ENCODE data around the gene CSMD2.
"Not testable (repeated sequence)": the region's sequence is repeated elsewhere in the genome, so short reads cannot be mapped to it uniquely, and the experiment has no call there.

The CSMD2 gene

GRCh38 chr1:34049994-34050393 lies 115.0 kb downstream of the CSMD2 start:
- DNase-seq: no peak

GRCh38 chr1:34049477-34049876 lies 115.6 kb downstream of the CSMD2 start:
- DNase-seq: no peak

DNA sequence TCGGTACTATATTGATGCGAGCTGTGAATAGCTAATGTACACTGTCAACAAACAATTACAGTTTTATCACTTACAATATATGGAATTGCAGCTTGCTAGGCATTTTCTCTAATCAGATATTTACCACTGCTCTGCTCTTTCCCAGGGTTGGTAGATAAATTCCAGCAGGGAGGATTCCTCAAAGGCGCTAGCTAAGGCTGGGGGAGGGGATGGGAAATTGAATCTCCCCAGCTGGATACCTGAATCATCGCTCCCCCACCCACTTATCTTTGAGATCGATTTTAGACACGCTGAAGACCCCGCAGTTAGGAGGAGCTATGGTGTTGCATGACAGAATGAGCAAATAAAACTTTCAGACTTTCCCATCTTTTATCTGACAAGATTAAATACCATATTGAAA lies 127.2 kb downstream of the CSMD2 start:
- no peak for DNase-seq

GRCh38 chr1:34037109-34037508 lies 127.9 kb downstream of the CSMD2 start:
- no peak for DNase-seq

- no peak for DNase-seq
These were observed 131.0 kb downstream of the CSMD2 start for GRCh38 chr1:34034036-34034435.

- no peak for DNase-seq
These were observed 135.1 kb downstream of the CSMD2 start for GRCh38 chr1:34029954-34030353.

GRCh38 chr1:34029515-34029914 lies 135.5 kb downstream of the CSMD2 start:
- DNase-seq: no peak

DNA sequence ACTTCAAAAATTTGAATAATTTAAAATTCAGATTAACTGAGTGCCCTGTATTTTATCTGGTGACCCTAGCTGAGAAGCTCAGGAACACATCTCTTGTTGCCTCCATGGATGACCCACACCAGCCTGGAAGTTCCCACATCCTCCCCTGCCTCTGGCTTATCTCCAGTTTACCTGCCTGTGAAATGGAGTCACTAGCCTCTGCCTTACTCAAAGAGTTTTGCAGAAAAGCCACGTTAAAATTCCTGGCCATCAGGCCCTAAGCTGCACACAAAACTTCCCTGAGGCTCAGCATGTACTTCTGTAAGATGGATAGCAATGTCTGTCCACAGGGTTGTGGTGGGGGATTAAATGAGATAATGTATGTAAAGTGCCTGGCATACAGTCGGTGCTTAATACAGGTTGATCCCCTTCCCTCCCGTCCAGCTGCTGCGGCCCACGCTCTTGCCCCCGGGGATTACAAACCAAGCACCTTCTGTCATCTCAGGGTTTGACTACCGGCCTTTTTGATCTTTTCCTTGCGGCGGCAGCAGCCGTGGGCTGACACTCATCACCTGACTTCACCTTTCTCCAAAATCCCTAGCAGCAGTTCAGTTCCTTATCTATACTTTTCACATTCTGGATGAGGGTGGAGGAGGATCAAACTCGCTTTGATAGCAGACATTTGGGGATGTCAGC lies 136.5 kb downstream of the CSMD2 start:
- DNase-seq: no peak

- no peak for DNase-seq
These were observed 139.4 kb downstream of the CSMD2 start for GRCh38 chr1:34025675-34026074.

DNA sequence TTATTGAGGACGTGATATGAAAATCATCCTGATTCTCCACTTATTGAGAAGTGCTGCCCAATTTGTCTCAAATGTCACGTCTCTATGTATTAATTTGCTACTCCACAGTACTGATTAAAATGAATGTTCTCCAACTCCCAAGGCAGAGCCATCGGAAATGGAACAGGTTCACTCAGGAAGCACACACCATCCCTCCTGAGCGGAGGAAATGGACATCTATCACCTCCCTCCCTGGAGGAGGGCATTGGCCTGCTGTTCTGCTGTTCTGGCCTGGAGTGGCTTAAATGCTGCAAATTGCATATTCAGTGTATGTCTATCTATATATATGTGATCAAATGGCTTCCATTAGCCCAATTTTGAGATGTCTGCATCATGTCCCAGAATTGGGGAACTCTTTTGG lies 140.5 kb downstream of the CSMD2 start:
- no peak for DNase-seq

DNA sequence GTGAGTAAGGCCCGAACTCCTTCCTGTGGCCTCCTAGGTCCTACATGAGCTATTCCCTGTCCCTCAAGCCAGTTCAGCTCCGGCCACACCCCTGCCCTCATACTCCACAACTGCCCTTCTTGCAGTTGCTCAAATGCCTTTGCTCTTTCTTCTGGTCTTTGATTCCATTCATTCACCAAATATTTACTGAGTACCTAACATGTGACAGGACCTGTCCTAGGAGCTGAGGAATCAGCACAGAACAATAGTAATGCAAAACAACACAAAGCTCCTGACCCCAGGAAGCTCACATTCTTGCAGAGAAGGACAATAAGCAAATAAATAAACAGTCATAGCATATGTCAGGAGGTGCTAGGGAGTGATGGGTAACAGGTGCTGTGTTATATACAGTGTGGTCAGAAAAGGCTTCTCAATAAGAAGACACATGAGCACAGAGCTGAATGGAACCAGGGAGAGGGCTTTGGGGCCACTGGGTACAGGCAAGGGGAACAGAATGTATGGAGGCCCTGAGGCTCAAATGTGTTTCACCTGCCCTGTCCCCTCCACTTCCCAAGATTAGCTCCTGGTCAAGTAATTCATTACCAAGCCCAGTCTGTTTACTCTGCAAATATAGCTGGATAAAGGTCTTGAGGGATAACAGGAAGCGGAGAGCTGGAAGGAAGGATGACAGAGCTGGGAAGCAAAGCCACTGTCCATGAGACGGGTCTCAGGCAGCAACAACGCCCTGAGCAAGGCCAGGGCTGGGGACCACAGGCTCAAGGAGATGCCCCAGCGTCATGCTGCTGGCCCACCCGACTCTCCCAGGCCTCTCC lies 145.1 kb downstream of the CSMD2 start:
- DNase-seq: no peak

DNA sequence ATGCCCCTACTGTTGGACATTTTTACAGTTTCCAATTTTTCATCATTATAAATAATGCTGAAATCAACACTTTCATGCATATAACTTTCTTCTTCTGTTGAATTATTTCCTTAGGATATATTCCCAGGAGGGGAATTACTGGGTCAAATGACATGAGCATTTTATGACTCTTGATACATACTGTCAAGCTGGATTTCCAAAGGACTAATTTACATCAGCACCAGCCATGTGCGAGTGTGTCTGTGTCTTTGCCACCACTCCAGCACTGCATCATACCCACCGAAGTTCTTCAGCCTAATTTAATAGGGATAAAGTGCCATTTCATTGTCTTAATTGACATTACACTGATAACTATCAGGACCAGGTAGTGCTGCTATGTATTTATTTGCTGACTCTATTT lies 146.7 kb downstream of the CSMD2 start:
- DNase-seq: no peak

DNA sequence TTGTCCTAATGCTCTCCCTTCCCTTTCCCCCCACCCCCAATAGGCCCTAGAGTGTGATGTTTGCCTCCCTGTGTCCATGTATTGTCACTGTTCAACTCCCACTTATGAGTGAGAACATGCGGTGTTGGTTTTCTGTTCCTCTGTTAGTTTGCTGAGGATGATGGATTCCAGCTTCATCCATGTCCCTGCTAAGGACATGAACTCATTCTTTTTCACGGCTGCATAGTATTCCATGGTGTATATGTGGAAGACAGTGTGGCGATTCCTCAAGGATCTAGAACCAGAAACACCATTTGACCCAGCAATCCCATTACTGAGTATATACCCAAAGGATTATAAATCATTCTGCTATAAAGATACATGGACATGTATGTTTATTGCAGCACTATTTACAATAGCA lies 148.7 kb downstream of the CSMD2 start:
- not testable (repeated sequence) for DNase-seq

- no peak for DNase-seq
These were observed 150.9 kb downstream of the CSMD2 start for GRCh38 chr1:34013958-34014737.

DNA sequence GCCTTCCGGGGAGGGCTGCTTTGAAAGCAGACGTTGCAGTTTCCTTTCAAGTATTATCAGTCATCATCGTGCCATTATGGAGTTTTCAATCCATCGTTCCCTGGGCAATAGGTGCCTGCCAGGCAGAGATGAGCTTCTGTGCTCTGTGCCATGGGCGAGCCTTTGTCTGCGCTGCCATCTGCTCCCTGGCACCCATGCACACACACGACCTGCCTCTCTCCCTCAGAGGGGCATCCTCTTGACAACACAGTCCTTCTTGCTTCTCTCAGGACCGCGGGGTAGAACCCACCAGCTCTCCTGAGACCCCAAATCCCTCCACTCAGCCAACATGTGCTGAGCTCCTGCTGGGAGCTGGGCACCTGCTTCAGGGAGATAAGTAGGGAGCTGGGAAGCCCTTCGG lies 151.9 kb downstream of the CSMD2 start:
- no peak for DNase-seq

DNA sequence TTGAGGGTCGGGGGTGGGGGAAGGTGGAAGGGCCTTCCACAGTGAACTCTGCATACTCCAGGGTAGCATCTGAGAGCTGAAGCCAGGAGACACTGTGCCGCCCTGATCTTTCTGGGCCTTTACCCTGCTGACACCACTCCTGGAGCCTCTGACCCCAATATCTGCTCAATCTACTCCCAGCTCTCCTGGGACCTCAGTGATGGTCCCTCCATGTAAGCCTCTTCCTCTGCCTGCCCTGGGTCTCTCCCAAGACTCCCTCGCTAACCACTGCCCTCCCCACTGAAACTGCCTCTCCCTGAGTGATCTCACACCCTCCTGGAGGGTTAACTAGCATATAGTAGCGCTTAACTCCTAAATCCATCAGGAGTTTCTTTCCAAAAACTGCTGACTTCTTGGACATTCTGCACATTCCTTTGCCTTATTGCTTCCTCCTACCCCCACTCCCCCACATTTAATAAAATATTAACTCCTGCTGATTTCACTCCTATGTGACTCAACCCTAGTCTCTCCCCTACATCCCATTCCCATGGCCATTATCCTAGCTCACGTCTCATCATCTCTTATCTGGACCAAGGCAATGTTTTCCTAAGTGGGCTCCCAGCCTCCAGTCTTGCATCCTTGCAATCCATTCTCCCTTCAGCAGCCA lies 155.6 kb downstream of the CSMD2 start:
- DNase-seq: no peak

- no peak for DNase-seq
These were observed 157.3 kb downstream of the CSMD2 start for GRCh38 chr1:34007760-34008159.

GRCh38 chr1:34005309-34005708 lies 159.7 kb downstream of the CSMD2 start:
- DNase-seq: no peak

GRCh38 chr1:34002810-34003209 lies 162.2 kb downstream of the CSMD2 start:
- DNase-seq: no peak

GRCh38 chr1:33997127-33998036 lies 167.6 kb downstream of the CSMD2 start:
- no peak for DNase-seq

DNA sequence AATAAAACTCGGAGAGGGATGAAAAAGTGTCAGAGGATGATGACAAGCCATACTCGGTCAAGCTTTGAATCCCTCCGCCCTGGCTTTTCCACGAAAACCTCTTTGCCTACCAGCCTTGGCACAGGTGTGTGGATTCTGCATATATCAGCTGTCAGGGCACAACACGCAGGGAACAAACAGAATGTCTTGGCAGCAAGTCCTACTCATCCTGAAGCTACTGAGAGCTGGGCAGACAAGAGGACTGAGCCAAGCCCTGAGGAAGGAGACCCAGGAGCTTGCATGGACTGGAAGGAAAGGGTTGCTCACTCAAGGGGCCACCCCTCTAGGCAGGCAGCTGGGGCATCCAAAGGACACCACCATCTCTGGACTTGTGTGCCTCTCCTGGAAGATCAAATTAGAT lies 168.7 kb downstream of the CSMD2 start:
- DNase-seq: no peak

- DNase-seq: no peak
These were observed 171.7 kb downstream of the CSMD2 start for GRCh38 chr1:33993301-33993700.

All from CD4-positive, alpha-beta T cell treated with Interferon alpha-2 for 1 hour (primary cell).